ENCODE results near the gene SPON1.
A peak's percentile ranks its signal among the peaks of the same experiment; 100 is the strongest.

The SPON1 gene

DNA sequence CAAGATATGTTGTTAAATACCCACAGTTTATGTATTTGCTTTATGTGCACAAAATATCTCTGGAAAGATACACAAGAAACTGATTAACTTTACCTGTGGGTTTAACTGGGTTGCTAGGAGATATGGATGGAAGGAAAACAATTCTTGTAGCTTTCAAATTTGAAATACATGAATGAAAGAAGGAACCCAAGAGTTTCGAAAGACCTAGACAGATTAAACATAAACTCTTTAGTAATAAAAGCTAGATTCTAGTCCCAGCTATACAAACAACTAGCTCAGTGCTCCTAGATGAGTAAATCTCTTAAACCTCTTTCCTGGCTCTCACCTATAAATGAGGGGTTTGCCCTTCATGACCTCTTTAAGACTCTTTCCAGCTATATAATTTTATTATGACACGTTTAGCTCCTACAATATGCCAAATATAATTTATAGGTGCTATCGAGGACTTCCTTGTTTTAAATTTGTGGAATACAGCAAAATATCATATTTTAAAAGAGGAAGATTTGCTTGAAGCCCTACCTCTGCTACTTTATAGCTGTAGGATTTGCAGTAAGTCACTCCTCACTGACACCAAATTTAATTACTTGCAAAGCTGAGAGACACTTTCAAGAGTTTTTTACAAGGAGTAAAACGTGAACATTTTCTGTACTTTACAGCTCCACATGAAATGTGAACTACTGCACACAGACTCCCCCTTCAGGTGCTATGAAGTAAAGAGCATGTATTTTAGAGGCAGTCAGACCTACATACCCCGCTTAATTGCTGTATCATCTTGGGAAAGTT, 345.8 kb downstream of the SPON1 start:
- no peaks in the 10 kb centered on the region for H3K4me1 ChIP-seq (ENCODE audit: insufficient read depth, low read length, poor library complexity, severe bottlenecking)
- H3K4me2 ChIP-seq (ENCODE audit: low read depth, low read length, poor library complexity, severe bottlenecking) = peak overlapping the region; percentile 35
- TF ChIP-seq, protein P1, sequence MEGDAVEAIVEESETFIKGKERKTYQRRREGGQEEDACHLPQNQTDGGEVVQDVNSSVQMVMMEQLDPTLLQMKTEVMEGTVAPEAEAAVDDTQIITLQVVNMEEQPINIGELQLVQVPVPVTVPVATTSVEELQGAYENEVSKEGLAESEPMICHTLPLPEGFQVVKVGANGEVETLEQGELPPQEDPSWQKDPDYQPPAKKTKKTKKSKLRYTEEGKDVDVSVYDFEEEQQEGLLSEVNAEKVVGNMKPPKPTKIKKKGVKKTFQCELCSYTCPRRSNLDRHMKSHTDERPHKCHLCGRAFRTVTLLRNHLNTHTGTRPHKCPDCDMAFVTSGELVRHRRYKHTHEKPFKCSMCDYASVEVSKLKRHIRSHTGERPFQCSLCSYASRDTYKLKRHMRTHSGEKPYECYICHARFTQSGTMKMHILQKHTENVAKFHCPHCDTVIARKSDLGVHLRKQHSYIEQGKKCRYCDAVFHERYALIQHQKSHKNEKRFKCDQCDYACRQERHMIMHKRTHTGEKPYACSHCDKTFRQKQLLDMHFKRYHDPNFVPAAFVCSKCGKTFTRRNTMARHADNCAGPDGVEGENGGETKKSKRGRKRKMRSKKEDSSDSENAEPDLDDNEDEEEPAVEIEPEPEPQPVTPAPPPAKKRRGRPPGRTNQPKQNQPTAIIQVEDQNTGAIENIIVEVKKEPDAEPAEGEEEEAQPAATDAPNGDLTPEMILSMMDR (conservative IDR thresholded peaks at IDR 0.05; ENCODE audit: low read length) = peak; percentile 86
- no peak for TF ChIP-seq EZH2phosphoT487 (IDR thresholded peaks at IDR 0.05; ENCODE audit: borderline replicate concordance)
- H2AFZ ChIP-seq (ENCODE audit: low read length) = peak overlapping the region; percentile 76
- H3K9me3 ChIP-seq (ENCODE audit: insufficient read depth, low read depth, low read length) = no peaks in the 10 kb centered on the region
- H3K9ac ChIP-seq (ENCODE audit: low read depth, low read length, poor library complexity, severe bottlenecking) = no peak overlapping the region
- H3K36me3 ChIP-seq (ENCODE audit: insufficient read depth, low read length) = no peaks in the 10 kb centered on the region
- H3K27me3 ChIP-seq (ENCODE audit: insufficient read depth, low read length, poor library complexity, severe bottlenecking) = no peaks in the 10 kb centered on the region
- H3K9me2 ChIP-seq (replicated peaks; ENCODE audit: low read depth, low read length) = no peaks in the 10 kb centered on the region
- no peak overlapping the region for H3K4me3 ChIP-seq (ENCODE audit: low read length, poor library complexity, severe bottlenecking)
- no peaks in the 10 kb centered on the region for H3F3A ChIP-seq (ENCODE audit: low read depth)
- H4K20me1 ChIP-seq (ENCODE audit: insufficient read depth, low read length, poor library complexity, severe bottlenecking) = no peaks in the 10 kb centered on the region
- no peaks in the 10 kb centered on the region for H3K79me2 ChIP-seq (ENCODE audit: insufficient read depth, low read length)

DNA sequence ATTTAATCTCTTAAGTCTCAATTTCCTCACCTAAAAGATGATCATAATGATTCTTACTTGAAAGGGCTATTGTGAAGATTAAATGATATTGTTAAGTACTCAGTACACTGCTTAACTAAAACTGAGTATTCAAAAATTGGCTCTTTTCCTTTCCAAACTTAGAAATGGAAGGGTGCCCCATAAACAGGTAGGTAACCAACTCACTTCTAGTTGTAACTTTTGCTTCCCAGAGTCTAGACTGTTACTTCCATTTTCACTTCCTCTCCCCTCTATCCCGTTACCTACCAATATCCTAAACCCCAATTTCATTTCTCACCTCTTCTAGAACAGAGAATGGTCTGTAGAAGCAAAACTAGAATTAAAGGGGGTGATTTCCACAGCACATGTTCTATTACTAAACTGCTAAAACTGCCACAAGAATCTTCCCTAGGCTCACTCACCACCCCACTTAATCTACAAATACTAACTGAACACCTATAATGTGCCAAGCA, 346.4 kb downstream of the SPON1 start:
- Histone ChIP-seq H3K36me3 (ENCODE audit: insufficient read depth, low read length) (no peaks in the 10 kb centered on the region), H3K4me1 (ENCODE audit: insufficient read depth, low read length, poor library complexity, severe bottlenecking) (no peaks in the 10 kb centered on the region), H3K9me2 (replicated peaks; ENCODE audit: low read depth, low read length) (no peaks in the 10 kb centered on the region), H2AFZ (ENCODE audit: low read length) (no peak overlapping the region), H3K27me3 (ENCODE audit: insufficient read depth, low read length, poor library complexity, severe bottlenecking) (no peaks in the 10 kb centered on the region), H4K20me1 (ENCODE audit: insufficient read depth, low read length, poor library complexity, severe bottlenecking) (no peaks in the 10 kb centered on the region), H3F3A (ENCODE audit: low read depth) (no peaks in the 10 kb centered on the region), H3K4me2 (ENCODE audit: low read depth, low read length, poor library complexity, severe bottlenecking) (no peak overlapping the region), H3K79me2 (ENCODE audit: insufficient read depth, low read length) (no peaks in the 10 kb centered on the region), H3K9ac (ENCODE audit: low read depth, low read length, poor library complexity, severe bottlenecking) (no peak overlapping the region), H3K4me3 (ENCODE audit: low read length, poor library complexity, severe bottlenecking) (no peak overlapping the region), H3K9me3 (ENCODE audit: insufficient read depth, low read depth, low read length) (no peaks in the 10 kb centered on the region)
- TF ChIP-seq EZH2phosphoT487 (IDR thresholded peaks at IDR 0.05; ENCODE audit: borderline replicate concordance) = no peak
- TF ChIP-seq, protein P1 (conservative IDR thresholded peaks at IDR 0.05; ENCODE audit: low read length) = no peak

DNA sequence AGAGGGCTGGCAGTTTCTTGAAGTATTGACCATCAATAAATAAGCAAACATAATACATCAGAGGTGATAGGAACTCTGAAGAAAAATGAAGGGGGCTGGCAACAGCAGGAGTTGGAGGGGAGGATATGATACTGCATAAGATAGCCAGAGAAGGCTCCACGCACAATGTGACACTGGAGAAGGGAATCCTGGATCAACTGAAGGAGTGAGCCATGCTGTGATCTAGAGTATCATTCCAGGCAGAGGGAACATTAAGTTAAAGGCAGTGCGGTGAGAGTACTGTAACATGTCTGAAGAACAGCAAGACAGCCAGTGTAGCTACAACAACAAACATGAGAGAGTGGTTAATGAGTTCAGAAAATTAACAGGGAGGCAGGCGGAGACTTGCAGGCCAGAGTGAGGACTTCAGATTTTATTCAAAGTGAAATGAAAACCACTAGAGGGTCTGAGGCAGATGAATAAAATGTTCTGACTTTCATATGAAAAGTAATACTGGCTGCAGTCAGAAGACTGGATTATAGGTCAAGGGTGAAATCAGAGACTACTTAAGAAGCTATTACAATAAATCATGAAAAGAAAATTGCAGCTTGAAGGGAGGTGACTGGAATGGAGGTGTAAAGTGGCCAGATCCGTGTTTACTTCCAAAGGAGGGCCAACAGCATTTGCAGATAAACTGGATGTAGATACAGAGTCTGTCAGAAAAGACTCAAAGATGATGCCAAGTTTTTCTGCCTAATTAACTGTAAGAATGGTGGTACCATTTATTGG, 347.1 kb downstream of the SPON1 start:
- H3K27me3 ChIP-seq (ENCODE audit: insufficient read depth, low read length, poor library complexity, severe bottlenecking) = no peaks in the 10 kb centered on the region
- no peaks in the 10 kb centered on the region for H3K36me3 ChIP-seq (ENCODE audit: insufficient read depth, low read length)
- TF ChIP-seq EZH2phosphoT487 (IDR thresholded peaks at IDR 0.05; ENCODE audit: borderline replicate concordance) = no peak
- TF ChIP-seq, protein P1 (conservative IDR thresholded peaks at IDR 0.05; ENCODE audit: low read length) = no peak
- no peaks in the 10 kb centered on the region for H3K9me3 ChIP-seq (ENCODE audit: insufficient read depth, low read depth, low read length)
- H3K4me3 ChIP-seq (ENCODE audit: low read length, poor library complexity, severe bottlenecking) = no peak overlapping the region
- no peak overlapping the region for H3K4me2 ChIP-seq (ENCODE audit: low read depth, low read length, poor library complexity, severe bottlenecking)
- H4K20me1 ChIP-seq (ENCODE audit: insufficient read depth, low read length, poor library complexity, severe bottlenecking) = no peaks in the 10 kb centered on the region
- no peak overlapping the region for H2AFZ ChIP-seq (ENCODE audit: low read length)
- H3K9ac ChIP-seq (ENCODE audit: low read depth, low read length, poor library complexity, severe bottlenecking) = no peak overlapping the region
- H3K9me2 ChIP-seq (replicated peaks; ENCODE audit: low read depth, low read length) = no peaks in the 10 kb centered on the region
- no peaks in the 10 kb centered on the region for H3K4me1 ChIP-seq (ENCODE audit: insufficient read depth, low read length, poor library complexity, severe bottlenecking)
- H3K79me2 ChIP-seq (ENCODE audit: insufficient read depth, low read length) = no peaks in the 10 kb centered on the region
- no peaks in the 10 kb centered on the region for H3F3A ChIP-seq (ENCODE audit: low read depth)

Measured in Loucy (cell line).